Measurements from ENCODE around the gene TNFRSF9.

Gene TNFRSF9

DNA sequence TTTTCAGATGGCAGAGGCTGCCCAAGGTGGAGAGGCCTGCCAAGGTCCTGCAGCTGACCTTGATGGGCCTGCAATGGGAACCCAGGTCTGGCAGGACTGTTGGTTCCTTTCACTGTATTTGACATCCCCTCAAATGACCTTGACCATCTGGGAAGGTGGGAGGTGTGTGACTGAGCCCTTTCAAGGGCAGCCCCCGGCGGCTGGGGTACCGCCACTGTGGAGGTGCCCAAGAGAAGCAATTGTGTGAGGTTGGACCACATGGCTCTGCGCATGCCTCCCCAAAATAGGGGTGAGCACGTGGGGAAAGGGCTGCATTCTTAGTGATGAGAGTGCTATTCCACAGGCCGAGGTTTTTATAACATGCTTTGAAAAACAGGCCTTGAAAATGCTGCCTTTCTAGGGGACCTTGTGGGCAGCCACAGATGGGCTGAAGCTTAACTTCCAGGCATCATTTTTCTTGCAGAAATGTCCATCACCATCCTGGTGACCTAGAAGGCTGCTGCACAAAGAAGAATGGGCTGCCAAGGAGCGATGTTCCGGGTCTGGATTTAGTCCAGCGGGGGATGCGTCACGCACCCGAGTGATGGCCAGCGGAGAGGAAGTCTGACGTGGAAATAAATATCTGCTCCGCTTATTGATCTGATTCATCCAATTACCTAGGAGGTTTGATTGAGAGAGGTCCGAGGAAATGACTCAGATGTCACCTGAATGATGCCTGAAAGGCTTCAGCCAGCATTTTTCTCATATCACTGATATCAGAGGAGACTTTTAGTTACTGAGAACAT, 71.3 kb downstream of the TNFRSF9 start:
- no peak for DNase-seq (ENCODE audit: low spot score)

DNA sequence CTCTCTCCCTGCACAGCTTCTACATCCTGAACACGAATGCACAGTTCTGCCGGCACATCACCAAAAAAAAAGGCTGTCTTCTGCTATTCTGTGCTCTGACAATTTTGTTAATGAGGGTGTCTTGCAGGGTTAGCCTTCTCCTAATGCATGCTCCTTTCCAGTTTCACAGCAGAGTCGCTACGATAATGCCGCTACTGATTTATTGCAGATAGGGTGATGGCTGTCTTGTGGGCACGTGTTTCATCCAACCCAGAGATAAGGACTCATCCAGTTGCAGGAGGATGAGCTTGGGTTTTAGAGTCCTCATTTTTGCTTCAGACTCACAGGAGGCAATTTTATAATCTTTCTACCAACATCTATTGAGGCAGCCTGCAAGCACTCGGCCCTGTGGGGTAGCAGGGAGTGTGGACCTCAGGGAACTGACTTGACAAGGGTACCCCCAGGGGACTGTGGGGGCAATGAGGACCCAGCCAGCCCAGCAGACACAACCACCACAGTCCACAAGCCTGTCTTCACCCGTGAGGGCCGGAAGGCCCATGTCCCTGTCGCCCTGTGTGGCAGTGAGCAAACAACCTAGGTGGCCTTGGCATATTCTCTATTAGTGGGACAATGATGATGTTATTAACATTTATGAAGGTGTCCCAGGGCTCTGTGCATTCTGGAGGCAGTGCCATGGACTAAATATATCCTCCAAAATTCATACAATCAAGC, 72.4 kb downstream of the TNFRSF9 start:
- no peak for DNase-seq (ENCODE audit: low spot score)

DNA sequence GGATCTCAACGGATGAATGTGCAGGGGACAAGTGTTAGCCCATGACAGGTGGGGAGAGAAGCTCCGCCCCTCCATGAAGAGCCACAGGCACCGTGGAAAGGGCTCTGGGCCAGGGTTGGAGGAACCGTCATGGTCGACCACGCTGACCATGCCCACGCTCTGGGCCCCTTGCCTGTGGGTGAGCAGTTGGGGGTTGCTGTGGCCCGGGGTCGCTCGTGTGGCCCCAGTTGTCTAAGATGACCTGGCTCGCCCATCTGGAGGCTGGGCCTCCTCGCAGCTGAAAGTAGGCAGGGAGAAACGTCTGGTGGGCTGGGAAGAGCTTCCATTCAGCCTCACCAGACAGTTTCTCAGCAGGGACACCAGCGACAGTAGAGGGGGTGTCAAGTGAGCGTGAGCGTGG, 74.7 kb downstream of the TNFRSF9 start:
- DNase-seq (ENCODE audit: low spot score), result no peak

Measured in ecto neural progenitor cell (in vitro differentiated cells).